A549 (cell line): ENCODE results near the gene ZNF883.

Experiments
- HDAC2 ChIP-seq: fragments of 200-600 bp; sonication (generic); IDR thresholded peaks from 2 replicates; pipeline ENCODE4 v1.6.1; 2016
- NFE2L2 ChIP-seq: fragments of 150-350 bp; conservative IDR thresholded peaks from 2 replicates; pipeline ENCODE4 v1.6.1; 2014; ENCODE audit warnings: low read length
- PHF8 ChIP-seq: fragments of 200-600 bp; sonication (generic); IDR thresholded peaks from 2 replicates; pipeline ENCODE4 v1.6.1; 2016; ENCODE audit warnings: low read depth, mild to moderate bottlenecking, antibody characterized with exemption, moderate library complexity, borderline replicate concordance
- POLR2A ChIP-seq: IDR thresholded peaks from 2 replicates; pipeline ENCODE4 v1.6.1; 2012; ENCODE audit warnings: mild to moderate bottlenecking, low read length
- RFX5 ChIP-seq: fragments of 450-650 bp; IDR thresholded peaks from 2 replicates; pipeline ENCODE4 v1.7.1; 2014; ENCODE audit warnings: antibody characterized with exemption, mild to moderate bottlenecking, moderate library complexity
- SMC3 ChIP-seq: fragments of >200 bp; sonication (Bioruptor Twin); formaldehyde crosslinking; IDR thresholded peaks from 3 replicates; pipeline ENCODE4 v1.6.1; 2018; ENCODE audit warnings: inconsistent platforms
- TF ChIP-seq, protein P1 (sequence below): fragments of 450-650 bp; IDR thresholded peaks from 2 replicates; pipeline ENCODE4 v1.6.1; 2014; ENCODE audit warnings: antibody characterized with exemption
- TF ChIP-seq, protein P2 (sequence below): fragments of >200 bp; sonication (Bioruptor Twin); formaldehyde crosslinking; IDR thresholded peaks from 3 replicates; pipeline ENCODE4 v1.5.1; 2016

DNA sequence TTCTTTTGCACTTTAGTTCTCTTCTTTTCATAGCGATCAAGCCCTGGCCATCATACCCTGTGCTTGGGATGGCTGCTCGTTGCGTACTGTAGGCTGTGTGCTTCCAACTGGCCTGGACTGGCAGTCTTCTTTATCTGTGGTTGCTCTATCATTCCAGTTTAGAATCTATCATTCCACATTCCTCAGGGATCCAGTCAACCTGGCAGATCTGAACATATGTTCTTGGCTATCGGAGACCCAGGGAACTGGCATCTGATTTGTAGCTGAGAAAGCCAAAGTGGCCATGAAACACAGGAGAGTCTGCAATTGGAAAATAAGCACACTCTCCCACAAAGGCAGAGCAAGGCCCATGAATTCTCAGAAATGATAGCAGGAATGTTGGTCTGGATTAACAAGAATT lies 98.7 kb downstream of the ZNF883 start:
- TF ChIP-seq, protein P1, sequence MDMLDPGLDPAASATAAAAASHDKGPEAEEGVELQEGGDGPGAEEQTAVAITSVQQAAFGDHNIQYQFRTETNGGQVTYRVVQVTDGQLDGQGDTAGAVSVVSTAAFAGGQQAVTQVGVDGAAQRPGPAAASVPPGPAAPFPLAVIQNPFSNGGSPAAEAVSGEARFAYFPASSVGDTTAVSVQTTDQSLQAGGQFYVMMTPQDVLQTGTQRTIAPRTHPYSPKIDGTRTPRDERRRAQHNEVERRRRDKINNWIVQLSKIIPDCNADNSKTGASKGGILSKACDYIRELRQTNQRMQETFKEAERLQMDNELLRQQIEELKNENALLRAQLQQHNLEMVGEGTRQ, result no peak
- no peak for TF ChIP-seq SMC3
- no peak for TF ChIP-seq RFX5
- TF ChIP-seq, protein P2, sequence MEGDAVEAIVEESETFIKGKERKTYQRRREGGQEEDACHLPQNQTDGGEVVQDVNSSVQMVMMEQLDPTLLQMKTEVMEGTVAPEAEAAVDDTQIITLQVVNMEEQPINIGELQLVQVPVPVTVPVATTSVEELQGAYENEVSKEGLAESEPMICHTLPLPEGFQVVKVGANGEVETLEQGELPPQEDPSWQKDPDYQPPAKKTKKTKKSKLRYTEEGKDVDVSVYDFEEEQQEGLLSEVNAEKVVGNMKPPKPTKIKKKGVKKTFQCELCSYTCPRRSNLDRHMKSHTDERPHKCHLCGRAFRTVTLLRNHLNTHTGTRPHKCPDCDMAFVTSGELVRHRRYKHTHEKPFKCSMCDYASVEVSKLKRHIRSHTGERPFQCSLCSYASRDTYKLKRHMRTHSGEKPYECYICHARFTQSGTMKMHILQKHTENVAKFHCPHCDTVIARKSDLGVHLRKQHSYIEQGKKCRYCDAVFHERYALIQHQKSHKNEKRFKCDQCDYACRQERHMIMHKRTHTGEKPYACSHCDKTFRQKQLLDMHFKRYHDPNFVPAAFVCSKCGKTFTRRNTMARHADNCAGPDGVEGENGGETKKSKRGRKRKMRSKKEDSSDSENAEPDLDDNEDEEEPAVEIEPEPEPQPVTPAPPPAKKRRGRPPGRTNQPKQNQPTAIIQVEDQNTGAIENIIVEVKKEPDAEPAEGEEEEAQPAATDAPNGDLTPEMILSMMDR, result no peak
- TF ChIP-seq NFE2L2, result no peak
- no peak for TF ChIP-seq HDAC2
- no peak for TF ChIP-seq PHF8
- TF ChIP-seq POLR2A, result no peak
